GM19043 (cell line): ENCODE results near the gene SGK1.

ENCODE experiments used
- ATAC-seq: cut with Tn5 transposase; IDR thresholded peaks from one replicate; pipeline ENCODE4 v1.9.1; 2021; ENCODE audit warnings: low read depth; ENCODE audit not compliant: unreplicated experiment

The SGK1 gene

GRCh38 chr6:134146268-134147033 lies 171.5 kb downstream of the SGK1 start:
- ATAC-seq, result no peak

- no peak for ATAC-seq
Measured at GRCh38 chr6:134145786-134146185, 172.1 kb downstream of the SGK1 start.

GRCh38 chr6:134138226-134138975 lies 179.5 kb downstream of the SGK1 start:
- no peak for ATAC-seq

- no peak for ATAC-seq
Measured at GRCh38 chr6:134134654-134135053, 183.3 kb downstream of the SGK1 start.

- ATAC-seq, result no peak
Measured at GRCh38 chr6:134132494-134133141, 185.3 kb downstream of the SGK1 start.

GRCh38 chr6:134131530-134132139 lies 186.3 kb downstream of the SGK1 start:
- ATAC-seq, result no peak

GRCh38 chr6:134128146-134128545 lies 189.8 kb downstream of the SGK1 start:
- no peak for ATAC-seq

GRCh38 chr6:134123666-134124208 lies 194.2 kb downstream of the SGK1 start:
- ATAC-seq, result no peak

GRCh38 chr6:134122775-134123174 lies 195.1 kb downstream of the SGK1 start:
- no peak for ATAC-seq

- ATAC-seq, result no peak
Measured at GRCh38 chr6:134119486-134119885, 198.4 kb downstream of the SGK1 start.
